ENCODE measurements around the gene FRMD3. TPM values are rescaled to one million over a fixed set of nuclear protein-coding genes. Genes with fewer than 3 reads are reported as not detected.

The FRMD3 gene
- total RNA-seq = under 0.01 and 0.43 TPM in 2 replicates

GRCh38 chr9:83538172-83538889, at the start of gene FRMD3:
TSS of gene FRMD3 (minus strand) at chr9:83538401. CDS start at chr9:83538231, 170 bp downstream.

Other genes with a start within 250 kb of the FRMD3 start
- 1.5 and 3.8 TPM in 2 replicates for gene IDNK, start 84.7 kb upstream of the FRMD3 start, total RNA-seq
- 113 and 150 TPM in 2 replicates for gene UBQLN1, start 169.6 kb upstream of the FRMD3 start, total RNA-seq

Data from nasal cavity respiratory epithelium epithelial cell of viscerocranial mucosa (primary cell).